ENCODE results near the gene SEMA6A.

SEMA6A gene

DNA sequence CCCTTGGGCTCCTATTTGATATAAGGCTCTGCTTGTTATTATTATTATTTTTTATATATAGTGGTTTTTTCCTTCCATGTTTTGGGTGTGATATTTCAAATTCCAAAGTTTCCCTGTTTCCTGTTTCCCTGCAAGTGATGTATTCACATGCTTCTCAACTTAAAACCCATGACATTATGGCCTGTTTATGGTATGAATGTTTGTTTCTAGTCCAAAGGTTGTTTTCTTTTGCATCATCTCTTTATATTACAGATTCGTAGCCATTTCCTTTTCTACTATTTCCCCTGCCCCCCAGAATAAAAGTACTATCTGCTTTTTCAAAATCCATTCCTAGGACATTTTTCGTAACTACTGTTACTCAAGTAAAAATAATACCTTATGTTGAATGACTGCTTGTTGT is 7.5 kb downstream of the SEMA6A start:
- no peak for ATAC-seq
- Mint-ChIP-seq H3K27me3 (peaks cover 45% of the 10 kb centered on the region), H3K9me3 (no peaks in the 10 kb centered on the region), H3K36me3 (no peaks in the 10 kb centered on the region), H3K4me3 (no peak overlapping the region), H3K27ac (no peak overlapping the region), H3K4me1 (peaks cover 1% of the 10 kb centered on the region)

DNA sequence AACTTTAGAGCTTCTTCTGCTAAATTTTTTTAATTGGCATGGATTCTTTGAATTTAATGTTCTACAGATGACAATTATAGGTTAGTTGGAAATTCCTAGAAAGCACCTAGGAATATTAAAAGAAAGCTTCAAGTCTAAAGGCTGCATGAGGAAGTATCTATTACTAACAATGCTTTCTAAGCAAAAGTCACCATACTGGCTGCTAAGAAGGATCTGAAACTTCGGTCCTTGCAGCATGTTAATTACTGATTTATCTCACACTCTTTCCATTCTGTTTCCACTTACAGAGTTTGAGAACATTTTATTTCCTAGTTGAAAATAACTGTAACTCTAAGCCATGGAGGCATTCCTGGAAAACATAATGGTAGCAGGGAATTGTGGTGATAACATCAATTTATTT is 8.4 kb downstream of the SEMA6A start:
- H3K4me1 Mint-ChIP-seq = peaks cover 10% of the 10 kb centered on the region
- no peak overlapping the region for H3K4me3 Mint-ChIP-seq
- ATAC-seq = no peak
- no peaks in the 10 kb centered on the region for H3K36me3 Mint-ChIP-seq
- no peaks in the 10 kb centered on the region for H3K9me3 Mint-ChIP-seq
- peaks cover 38% of the 10 kb centered on the region for H3K27me3 Mint-ChIP-seq
- no peak overlapping the region for H3K27ac Mint-ChIP-seq

DNA sequence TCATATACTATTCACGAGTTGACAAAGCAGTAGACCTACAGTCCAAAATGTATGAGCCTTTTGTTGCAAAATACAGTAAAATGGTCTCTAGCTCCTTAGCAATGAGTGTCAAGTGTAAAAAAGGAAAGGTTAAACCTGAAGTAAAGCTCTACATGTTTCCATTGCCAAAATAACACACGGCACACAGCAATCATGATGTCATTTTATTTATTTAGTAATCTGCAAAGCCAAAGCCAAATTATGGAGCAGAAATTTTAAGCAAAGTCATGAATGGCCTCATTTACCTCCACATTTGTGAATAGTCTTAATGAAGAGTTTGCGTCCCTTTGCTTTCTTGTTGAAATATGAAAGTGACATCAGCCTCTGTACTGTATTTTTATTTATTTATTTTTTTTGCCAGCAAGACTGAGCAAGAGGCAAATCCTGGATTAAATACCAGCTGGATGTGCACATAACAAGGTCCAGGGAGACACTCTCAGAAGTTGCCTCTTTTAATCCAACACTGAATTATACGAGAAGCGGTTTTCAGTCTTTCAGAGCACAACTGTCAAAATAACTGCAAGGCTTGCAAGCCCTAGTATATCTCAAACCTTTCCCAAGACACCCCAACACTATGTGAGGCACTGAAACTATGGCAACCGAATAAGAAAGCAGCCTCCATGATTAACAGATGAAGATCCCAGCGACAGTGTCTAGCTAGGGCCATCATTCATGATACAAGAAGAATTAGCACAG is 9.7 kb downstream of the SEMA6A start:
- no peak for ATAC-seq
- Mint-ChIP-seq H3K27ac (no peak overlapping the region), H3K9me3 (no peaks in the 10 kb centered on the region), H3K27me3 (peaks cover 25% of the 10 kb centered on the region), H3K4me1 (peaks cover 10% of the 10 kb centered on the region), H3K36me3 (no peaks in the 10 kb centered on the region), H3K4me3 (no peak overlapping the region)

GRCh38 chr5:116564312-116564711 is 10.3 kb downstream of the SEMA6A start:
- no peak for ATAC-seq
- H3K36me3 Mint-ChIP-seq = no peaks in the 10 kb centered on the region
- no peak overlapping the region for H3K27ac Mint-ChIP-seq
- H3K4me1 Mint-ChIP-seq = peaks cover 10% of the 10 kb centered on the region
- H3K4me3 Mint-ChIP-seq = no peak overlapping the region
- H3K27me3 Mint-ChIP-seq = peaks cover 19% of the 10 kb centered on the region
- no peaks in the 10 kb centered on the region for H3K9me3 Mint-ChIP-seq

DNA sequence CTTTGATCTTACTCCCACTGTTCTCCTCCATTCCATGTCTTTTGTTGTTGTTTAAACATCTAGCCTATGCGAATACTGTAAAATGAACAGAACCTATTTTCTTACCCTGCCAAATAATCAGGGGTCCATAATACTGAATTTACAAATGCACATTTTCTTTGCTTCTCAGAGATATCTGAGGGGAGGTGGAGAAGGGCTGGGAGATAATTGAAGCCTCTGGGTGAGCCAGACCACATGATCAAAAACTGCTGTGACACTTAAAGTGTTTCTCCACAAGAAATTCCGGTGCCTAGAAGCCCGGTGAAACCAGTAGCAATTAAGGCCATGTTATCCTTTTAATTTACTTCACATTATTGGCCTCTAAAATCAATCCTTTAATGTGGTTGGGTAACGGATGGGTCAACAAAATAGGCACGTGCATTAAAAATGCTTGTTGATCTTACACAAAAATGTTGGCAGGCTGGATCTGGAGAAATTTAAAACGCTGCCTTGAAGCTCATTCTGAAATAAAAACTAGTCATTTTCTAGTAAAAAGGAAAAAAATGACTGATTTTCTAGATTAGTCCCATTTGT is 10.8 kb downstream of the SEMA6A start:
- Mint-ChIP-seq H3K4me1 (peaks cover 10% of the 10 kb centered on the region), H3K36me3 (no peaks in the 10 kb centered on the region), H3K4me3 (no peak overlapping the region), H3K9me3 (no peaks in the 10 kb centered on the region), H3K27me3 (peaks cover 14% of the 10 kb centered on the region), H3K27ac (no peak overlapping the region)
- ATAC-seq = no peak

DNA sequence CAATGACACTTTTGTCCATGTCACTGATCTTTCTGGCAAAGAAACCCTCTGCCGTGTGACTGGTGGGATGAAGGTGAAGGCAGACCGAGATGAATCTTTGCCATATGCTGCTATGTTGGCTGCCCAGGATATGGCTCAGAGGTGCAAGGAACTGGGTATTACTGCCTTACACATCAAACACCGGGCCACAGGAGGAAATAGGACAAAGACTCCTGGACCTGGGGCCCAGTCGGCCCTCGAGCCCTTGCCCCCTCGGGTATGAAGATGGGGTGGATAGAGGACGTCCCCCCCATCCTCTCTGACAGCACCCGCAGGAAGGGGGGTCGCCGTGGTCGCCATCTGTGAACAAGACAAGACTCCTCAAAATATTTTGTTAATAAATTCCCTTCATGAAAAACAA is 12.0 kb downstream of the SEMA6A start:
- Mint-ChIP-seq H3K27ac (no peak overlapping the region), H3K36me3 (no peaks in the 10 kb centered on the region), H3K4me3 (no peak overlapping the region), H3K27me3 (peaks cover 8% of the 10 kb centered on the region), H3K4me1 (peaks cover 10% of the 10 kb centered on the region), H3K9me3 (no peaks in the 10 kb centered on the region)
- no peak for ATAC-seq

GRCh38 chr5:116561658-116562057 is 13.0 kb downstream of the SEMA6A start:
- Mint-ChIP-seq H3K36me3 (no peaks in the 10 kb centered on the region), H3K4me3 (no peak overlapping the region), H3K27me3 (no peaks in the 10 kb centered on the region), H3K27ac (no peak overlapping the region), H3K9me3 (no peaks in the 10 kb centered on the region), H3K4me1 (peaks cover 10% of the 10 kb centered on the region)
- ATAC-seq = no peak

GRCh38 chr5:116559673-116560164 is 14.9 kb downstream of the SEMA6A start:
- Mint-ChIP-seq H3K4me1 (peaks cover 10% of the 10 kb centered on the region), H3K4me3 (no peak overlapping the region), H3K27ac (no peak overlapping the region), H3K36me3 (no peaks in the 10 kb centered on the region), H3K27me3 (no peaks in the 10 kb centered on the region), H3K9me3 (no peaks in the 10 kb centered on the region)
- no peak for ATAC-seq

GRCh38 chr5:116559239-116559638 is 15.4 kb downstream of the SEMA6A start:
- Mint-ChIP-seq H3K4me3 (no peak overlapping the region), H3K36me3 (no peaks in the 10 kb centered on the region), H3K27ac (no peak overlapping the region), H3K27me3 (no peaks in the 10 kb centered on the region), H3K4me1 (peaks cover 10% of the 10 kb centered on the region), H3K9me3 (no peaks in the 10 kb centered on the region)
- no peak for ATAC-seq

- H3K27ac Mint-ChIP-seq = no peak overlapping the region
- no peaks in the 10 kb centered on the region for H3K27me3 Mint-ChIP-seq
- ATAC-seq = no peak
- H3K36me3 Mint-ChIP-seq = no peaks in the 10 kb centered on the region
- H3K9me3 Mint-ChIP-seq = no peaks in the 10 kb centered on the region
- no peak overlapping the region for H3K4me3 Mint-ChIP-seq
- H3K4me1 Mint-ChIP-seq = peaks cover 10% of the 10 kb centered on the region
Observed at GRCh38 chr5:116557669-116558271, 16.9 kb downstream of the SEMA6A start.

GRCh38 chr5:116554764-116555163 is 19.9 kb downstream of the SEMA6A start:
- Mint-ChIP-seq H3K27me3 (no peaks in the 10 kb centered on the region), H3K4me1 (no peaks in the 10 kb centered on the region), H3K36me3 (no peaks in the 10 kb centered on the region), H3K9me3 (no peaks in the 10 kb centered on the region), H3K4me3 (no peak overlapping the region), H3K27ac (no peak overlapping the region)
- ATAC-seq = no peak

- H3K9me3 Mint-ChIP-seq = no peaks in the 10 kb centered on the region
- H3K27ac Mint-ChIP-seq = no peak overlapping the region
- H3K4me3 Mint-ChIP-seq = no peak overlapping the region
- H3K4me1 Mint-ChIP-seq = no peaks in the 10 kb centered on the region
- no peak for ATAC-seq
- H3K36me3 Mint-ChIP-seq = no peaks in the 10 kb centered on the region
- H3K27me3 Mint-ChIP-seq = no peaks in the 10 kb centered on the region
Observed at GRCh38 chr5:116553366-116553765, 21.3 kb downstream of the SEMA6A start.

DNA sequence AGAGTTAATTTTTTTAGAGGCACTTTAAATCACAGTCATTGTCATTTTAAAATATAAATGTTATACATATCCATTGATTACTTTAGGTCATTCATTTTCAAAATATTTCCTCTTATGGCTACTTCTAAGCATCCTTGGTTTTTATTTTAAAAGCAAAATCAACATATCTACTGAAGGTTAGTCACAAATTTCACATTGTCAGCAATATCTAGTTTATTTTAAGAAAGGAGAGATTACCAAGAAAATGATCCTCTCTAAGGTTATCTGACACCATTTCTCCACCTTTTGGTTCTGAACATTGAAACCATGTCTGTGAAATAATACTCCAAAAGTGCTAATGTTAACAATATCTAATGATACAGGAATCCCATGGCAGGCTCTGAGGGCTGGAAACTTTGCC is 24.5 kb downstream of the SEMA6A start:
- Mint-ChIP-seq H3K36me3 (peaks cover 7% of the 10 kb centered on the region), H3K27ac (no peak overlapping the region), H3K4me3 (no peak overlapping the region), H3K4me1 (no peaks in the 10 kb centered on the region), H3K9me3 (peaks cover 7% of the 10 kb centered on the region), H3K27me3 (no peaks in the 10 kb centered on the region)
- no peak for ATAC-seq

DNA sequence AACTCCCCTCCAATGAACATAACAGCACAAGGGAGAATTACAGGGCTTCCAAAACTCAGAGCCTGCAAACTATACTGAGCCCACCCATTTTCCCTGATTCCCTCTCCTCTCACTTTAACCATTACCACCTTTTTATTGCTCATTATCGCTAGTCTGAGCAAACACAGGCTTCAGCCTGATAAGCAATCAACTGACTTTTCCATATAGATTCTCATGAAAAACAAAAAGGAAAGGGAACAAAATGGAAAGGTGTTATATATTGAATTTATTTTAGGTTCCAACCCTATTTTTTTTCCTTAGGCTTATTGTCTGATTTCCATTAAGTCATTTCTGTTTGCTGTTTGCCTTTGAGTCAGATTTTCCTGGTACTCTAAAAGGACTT is 27.9 kb downstream of the SEMA6A start:
- no peaks in the 10 kb centered on the region for H3K4me1 Mint-ChIP-seq
- peaks cover 11% of the 10 kb centered on the region for H3K9me3 Mint-ChIP-seq
- no peak for ATAC-seq
- H3K4me3 Mint-ChIP-seq = no peak overlapping the region
- no peak overlapping the region for H3K27ac Mint-ChIP-seq
- no peaks in the 10 kb centered on the region for H3K27me3 Mint-ChIP-seq
- peaks cover 12% of the 10 kb centered on the region for H3K36me3 Mint-ChIP-seq

GRCh38 chr5:116546033-116546742 is 28.4 kb downstream of the SEMA6A start:
- peaks cover 11% of the 10 kb centered on the region for H3K9me3 Mint-ChIP-seq
- H3K4me1 Mint-ChIP-seq = no peaks in the 10 kb centered on the region
- no peak overlapping the region for H3K4me3 Mint-ChIP-seq
- H3K27ac Mint-ChIP-seq = no peak overlapping the region
- no peak for ATAC-seq
- no peaks in the 10 kb centered on the region for H3K27me3 Mint-ChIP-seq
- peaks cover 12% of the 10 kb centered on the region for H3K36me3 Mint-ChIP-seq

Data from stimulated activated memory B cell treated with anti-CD40 and anti-IgM and Interleukin-4, amounts not matched to agents 10 μg/mL and 1 μg/mL and 100 μg/mL, for 72 hours (primary cell).